Activated CD4-positive, alpha-beta T cell treated with anti-CD3 and anti-CD28 coated beads for 36 hours (primary cell): ENCODE measurements around the gene SLU7. TPM values are rescaled to one million over a fixed set of nuclear protein-coding genes. Genes with fewer than 3 reads are reported as not detected.

Source experiments
- ATAC-seq: fragments of 200-7000 bp; cut with Tn5 transposase; one replicate; pipeline ENCODE4 v1.10.0; 2021; ENCODE audit warnings: mild to moderate bottlenecking, moderate library complexity
- CTCF ChIA-PET: fragments of 350-600 bp; sonication (Branson Sonifier 250); formaldehyde crosslinking; loops from one replicate; lab custom pipeline; 2021; ENCODE audit warnings: antibody characterized with exemption; lab: Charles Lee
- POLR2A ChIA-PET: fragments of 350-600 bp; sonication (Branson Sonifier 250); formaldehyde crosslinking; loops from one replicate; lab custom pipeline; 2021; ENCODE audit warnings: antibody characterized with exemption, inconsistent platforms; lab: Charles Lee
- DNase-seq: peaks from one replicate; pipeline ENCODE4 v3.0.0-alpha.2; 2020
- H3K27ac Mint-ChIP-seq: one replicate; pipeline ENCODE4 v1.8.0; 2021; ENCODE audit warnings: mixed read lengths
- H3K27me3 Mint-ChIP-seq: one replicate; pipeline ENCODE4 v1.8.0; 2021; ENCODE audit warnings: mixed read lengths
- H3K36me3 Mint-ChIP-seq: one replicate; pipeline ENCODE4 v1.8.0; 2021; ENCODE audit warnings: low read depth, mixed read lengths
- H3K4me1 Mint-ChIP-seq: one replicate; pipeline ENCODE4 v1.8.0; 2021; ENCODE audit warnings: mixed read lengths
- H3K4me3 Mint-ChIP-seq: one replicate; pipeline ENCODE4 v1.8.0; 2021; ENCODE audit warnings: mild to moderate bottlenecking, moderate library complexity, mixed read lengths
- H3K9me3 Mint-ChIP-seq: one replicate; pipeline ENCODE4 v1.8.0; 2021; ENCODE audit warnings: low read depth, mixed read lengths
- intact Hi-C, 2 experiments: fragments of 100-400 bp; cut with DNase I in 1 of 2; cut with micrococcal nuclease in 1 of 2; formaldehyde crosslinking; loops; one replicate each; pipeline versions ENCODE4 v1.14.2 to v1.15.1; 2022 to 2024; cut with DNase I, micrococcal nuclease
- total RNA-seq, 2 experiments: library from RNA; stranded (reverse); gene quantifications; one replicate each; pipeline ENCODE4 v1.2.3, GENCODE V29; 2021

The SLU7 gene
- total RNA-seq, 2 experiments from 2014 or later = 41.1 to 53.0 TPM

GRCh38 chr5:160354666-160355065 lies 64.2 kb downstream of the SLU7 start:
- H3K4me3 Mint-ChIP-seq = no peak overlapping the region
- no peak for ATAC-seq
- H3K27ac Mint-ChIP-seq = no peak overlapping the region
- no peaks in the 10 kb centered on the region for H3K4me1 Mint-ChIP-seq
- H3K36me3 Mint-ChIP-seq = no peaks in the 10 kb centered on the region
- ChIA-PET POLR2A (no interaction called here), CTCF (no interaction called here)
- DNase-seq = no peak
- intact Hi-C loops = no loop called here
- H3K9me3 Mint-ChIP-seq = no peaks in the 10 kb centered on the region
- H3K27me3 Mint-ChIP-seq = no peaks in the 10 kb centered on the region

GRCh38 chr5:160353379-160353778 lies 65.5 kb downstream of the SLU7 start:
- Mint-ChIP-seq H3K4me3 (no peak overlapping the region), H3K27me3 (no peaks in the 10 kb centered on the region), H3K36me3 (no peaks in the 10 kb centered on the region), H3K4me1 (no peaks in the 10 kb centered on the region), H3K9me3 (no peaks in the 10 kb centered on the region), H3K27ac (no peak overlapping the region)
- ChIA-PET POLR2A (no interaction called here), CTCF (no interaction called here)
- DNase-seq (no peak), ATAC-seq (no peak)
- intact Hi-C loops = no loop called here

GRCh38 chr5:160352308-160352707 lies 66.6 kb downstream of the SLU7 start:
- Mint-ChIP-seq H3K9me3 (no peaks in the 10 kb centered on the region), H3K27ac (no peak overlapping the region), H3K27me3 (no peaks in the 10 kb centered on the region), H3K4me1 (no peaks in the 10 kb centered on the region), H3K4me3 (no peak overlapping the region), H3K36me3 (no peaks in the 10 kb centered on the region)
- CTCF ChIA-PET = interaction anchor here (0.6 to 1.8 kb wide), 7 partner anchors 8 to 91 kb away, joined by 3 to 4 read pairs (median 4); no protein-coding TSS in a partner anchor
- no peak for ATAC-seq
- POLR2A ChIA-PET = no interaction called here
- DNase-seq = no peak
- intact Hi-C loops = no loop called here

Other genes starting within 250 kb of the SLU7 start
- not detected for gene FABP6, start 189.6 kb downstream of the SLU7 start, total RNA-seq
- gene CCNJL, start 106.5 kb downstream of the SLU7 start, total RNA-seq = not detected
- not detected for gene C1QTNF2, start 48.5 kb downstream of the SLU7 start, total RNA-seq
- 1 to 10 TPM in 1 of 2 experiments, under 1 TPM in 1; 0.91 to 1.3 TPM for gene FAM200C, start 19.0 kb downstream of the SLU7 start, total RNA-seq
- 100 to 1,000 TPM; 169 to 212 TPM for gene PTTG1, start 2.8 kb upstream of the SLU7 start, total RNA-seq